ES-I3 (cell line): ENCODE results near the gene TMEM100.
A peak's percentile ranks its signal among the peaks of the same experiment; 100 is the strongest.

ENCODE experiments used
- H3K36me3 ChIP-seq: 2 replicates; pipeline ENCODE4 v1.6.1; 2013; ENCODE audit warnings: mild to moderate bottlenecking, low read length, control low read depth, moderate library complexity; ENCODE audit not compliant: insufficient read depth
- H3K4me1 ChIP-seq: 2 replicates; pipeline ENCODE4 v1.6.1; 2013; ENCODE audit warnings: mild to moderate bottlenecking, control low read depth, low read length; ENCODE audit not compliant: insufficient read depth
- H3K9ac ChIP-seq: 2 replicates; pipeline ENCODE4 v1.6.1; 2013; ENCODE audit warnings: low read depth, mild to moderate bottlenecking, low read length, moderate library complexity
- H3K9me3 ChIP-seq: 2 replicates; pipeline ENCODE4 v1.6.1; 2013; ENCODE audit warnings: mild to moderate bottlenecking, low read length, moderate library complexity; ENCODE audit not compliant: control insufficient read depth, insufficient read depth

Gene TMEM100

DNA sequence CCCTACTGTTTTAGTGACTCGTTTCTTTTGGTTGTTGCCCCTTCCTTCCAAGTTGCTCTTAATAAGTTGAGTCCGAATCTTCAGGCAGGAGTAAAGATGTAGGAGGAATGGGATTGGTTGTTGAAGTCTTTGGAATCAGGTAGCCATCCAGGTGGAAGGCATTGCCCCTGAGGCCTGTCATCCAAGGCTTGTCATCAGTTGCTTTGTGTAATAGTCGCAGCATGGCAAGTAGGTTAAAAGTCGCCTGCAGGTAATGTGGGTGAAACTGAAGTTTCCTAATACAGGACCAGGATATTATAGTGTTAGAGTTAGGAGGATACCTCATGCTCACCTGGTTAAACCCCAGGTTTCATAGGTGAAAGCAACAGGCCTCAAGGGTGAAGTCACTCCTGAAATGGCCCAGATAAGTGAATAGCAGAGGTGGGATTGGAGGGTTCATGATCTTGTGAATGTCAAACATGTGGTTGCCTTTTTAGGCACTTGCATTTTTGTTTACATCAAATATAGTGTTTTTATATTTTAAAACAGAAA, 29.1 kb upstream of the TMEM100 start:
- H3K9ac ChIP-seq = peak overlapping the region; percentile 88; the same call in 1 of the 2 replicates
- H3K4me1 ChIP-seq = peaks cover 8% of the 10 kb centered on the region; the same call in 1 of the 2 replicates
- H3K9me3 ChIP-seq = no peaks in the 10 kb centered on the region
- no peaks in the 10 kb centered on the region; the same call in 1 of the 2 replicates for H3K36me3 ChIP-seq

DNA sequence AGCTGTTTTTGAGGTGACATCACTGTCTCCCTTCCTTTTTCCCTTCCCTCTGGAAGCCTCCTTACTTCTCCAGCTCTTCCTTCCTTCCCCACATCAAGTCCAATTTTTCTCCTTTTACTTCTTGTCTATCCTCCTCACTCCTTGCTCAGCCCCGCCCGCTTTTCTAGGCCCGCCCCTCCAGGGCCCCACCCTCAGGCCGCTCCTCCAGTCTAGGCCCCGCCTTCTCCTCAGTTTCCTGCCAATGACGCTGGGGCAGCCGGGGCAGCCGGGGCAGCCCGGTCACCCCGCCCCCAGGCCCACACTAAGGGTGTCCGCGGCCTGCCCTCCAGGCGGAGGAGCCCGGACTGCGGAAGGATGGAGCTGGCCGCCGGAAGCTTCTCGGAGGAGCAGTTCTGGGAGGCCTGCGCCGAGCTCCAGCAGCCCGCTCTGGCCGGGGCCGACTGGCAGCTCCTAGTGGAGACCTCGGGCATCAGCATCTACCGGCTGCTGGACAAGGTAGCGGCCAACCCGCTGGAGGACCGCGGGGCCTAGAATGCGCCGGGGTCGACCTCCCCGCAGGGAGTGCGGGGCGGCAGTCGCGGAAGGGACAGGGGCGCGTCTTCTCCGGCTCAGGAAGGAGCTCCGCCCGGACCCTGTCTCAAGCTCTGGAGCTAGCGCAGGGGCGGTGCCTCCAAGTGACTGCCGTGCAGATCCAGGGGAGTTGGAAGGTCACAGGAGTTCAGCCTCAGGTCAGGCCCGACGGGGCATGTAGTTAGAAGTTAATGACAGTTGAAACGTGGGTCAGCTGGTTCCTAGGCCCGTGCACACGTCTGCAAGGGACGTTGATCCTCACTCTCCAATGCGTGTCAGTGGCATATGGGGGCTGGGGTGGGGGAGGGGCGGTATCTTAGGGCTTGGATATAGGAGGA, 28.3 kb upstream of the TMEM100 start, which contains the start of gene PCTP:
TSS of gene PCTP (plus strand) at position 302 of the 908 bp plus-strand sequence. CDS start at position 355, 53 bp downstream.
- peaks cover 8% of the 10 kb centered on the region; the same call in 1 of the 2 replicates for H3K4me1 ChIP-seq
- H3K9ac ChIP-seq = peak within 1 kb of the TSS; percentile 88
- no peaks in the 10 kb centered on the region for H3K9me3 ChIP-seq
- H3K36me3 ChIP-seq = no peaks in the 10 kb centered on the region; the same call in 1 of the 2 replicates

DNA sequence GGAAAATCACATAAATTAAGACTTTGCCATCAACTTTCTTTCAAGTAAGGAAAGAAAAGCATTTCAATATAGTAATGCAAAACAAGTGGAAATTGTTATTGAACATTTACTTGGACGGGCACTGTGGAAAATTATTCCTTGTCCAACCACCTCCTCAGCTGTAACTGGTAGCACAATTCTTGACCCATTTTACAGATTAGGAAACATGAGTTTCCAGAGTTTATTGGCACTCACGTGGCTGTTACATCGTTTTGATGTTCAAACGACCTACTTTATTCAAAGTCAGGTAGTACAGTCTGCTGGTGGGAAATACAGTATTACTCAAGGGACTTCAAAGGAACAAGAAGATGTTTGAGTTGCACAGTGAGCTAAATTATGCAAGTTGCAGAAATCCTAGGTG, 27.3 kb upstream of the TMEM100 start:
- H3K4me1 ChIP-seq = peaks cover 8% of the 10 kb centered on the region; the same call in 1 of the 2 replicates
- H3K36me3 ChIP-seq = no peaks in the 10 kb centered on the region; the same call in 1 of the 2 replicates

GRCh38 chr17:55748841-55749240, 26.2 kb upstream of the TMEM100 start:
- no peaks in the 10 kb centered on the region for H3K36me3 ChIP-seq
- peaks cover 8% of the 10 kb centered on the region; the same call in 1 of the 2 replicates for H3K4me1 ChIP-seq

More for the DNA sequence above, 27.3 kb upstream of the TMEM100 start:
- Histone ChIP-seq H3K9ac (no peak overlapping the region), H3K9me3 (no peaks in the 10 kb centered on the region)

GRCh38 chr17:55747209-55747608, 24.5 kb upstream of the TMEM100 start:
- H3K9me3 ChIP-seq = no peaks in the 10 kb centered on the region
- H3K36me3 ChIP-seq = no peaks in the 10 kb centered on the region
- H3K9ac ChIP-seq = no peak overlapping the region
- H3K4me1 ChIP-seq = peaks cover 8% of the 10 kb centered on the region; the same call in 1 of the 2 replicates

More at GRCh38 chr17:55748841-55749240, 26.2 kb upstream of the TMEM100 start:
- Histone ChIP-seq H3K9me3 (no peaks in the 10 kb centered on the region), H3K9ac (no peak overlapping the region)

- H3K9me3 ChIP-seq = no peaks in the 10 kb centered on the region
- no peaks in the 10 kb centered on the region for H3K36me3 ChIP-seq
- H3K4me1 ChIP-seq = 0 out of 2 replicates have a peak, but pooled peaks cover 2% of the 10 kb centered on the region
- H3K9ac ChIP-seq = no peak overlapping the region
Measured at GRCh38 chr17:55746466-55746865, 23.8 kb upstream of the TMEM100 start.

- Histone ChIP-seq H3K36me3 (no peaks in the 10 kb centered on the region), H3K4me1 (no peaks in the 10 kb centered on the region), H3K9ac (no peak overlapping the region), H3K9me3 (no peaks in the 10 kb centered on the region)
Measured at GRCh38 chr17:55745258-55745657, 22.6 kb upstream of the TMEM100 start.

GRCh38 chr17:55743103-55743679, 20.5 kb upstream of the TMEM100 start:
- Histone ChIP-seq H3K9ac (no peak overlapping the region), H3K4me1 (no peaks in the 10 kb centered on the region), H3K36me3 (no peaks in the 10 kb centered on the region), H3K9me3 (no peaks in the 10 kb centered on the region)

GRCh38 chr17:55742272-55743102, 19.8 kb upstream of the TMEM100 start:
- Histone ChIP-seq H3K4me1 (no peaks in the 10 kb centered on the region), H3K36me3 (no peaks in the 10 kb centered on the region), H3K9ac (no peak overlapping the region), H3K9me3 (no peaks in the 10 kb centered on the region)

DNA sequence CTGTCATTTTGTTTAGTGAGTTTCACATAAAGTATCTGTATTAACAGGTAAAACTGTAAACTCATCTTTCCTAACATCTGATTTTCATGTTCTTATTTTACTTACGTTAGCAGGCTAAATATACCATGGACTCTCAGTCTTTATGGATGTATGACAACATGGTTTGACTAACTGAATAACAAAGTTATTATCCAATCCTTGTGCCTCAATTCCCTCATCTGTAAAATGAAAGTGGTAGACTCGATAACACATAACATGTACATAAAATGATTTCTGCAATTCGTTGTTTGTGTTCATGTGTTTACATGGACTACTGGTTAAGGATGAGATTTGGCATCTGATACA, 18.7 kb upstream of the TMEM100 start:
- H3K9ac ChIP-seq = no peak overlapping the region
- no peaks in the 10 kb centered on the region for H3K9me3 ChIP-seq
- H3K36me3 ChIP-seq = no peaks in the 10 kb centered on the region
- H3K4me1 ChIP-seq = no peaks in the 10 kb centered on the region

DNA sequence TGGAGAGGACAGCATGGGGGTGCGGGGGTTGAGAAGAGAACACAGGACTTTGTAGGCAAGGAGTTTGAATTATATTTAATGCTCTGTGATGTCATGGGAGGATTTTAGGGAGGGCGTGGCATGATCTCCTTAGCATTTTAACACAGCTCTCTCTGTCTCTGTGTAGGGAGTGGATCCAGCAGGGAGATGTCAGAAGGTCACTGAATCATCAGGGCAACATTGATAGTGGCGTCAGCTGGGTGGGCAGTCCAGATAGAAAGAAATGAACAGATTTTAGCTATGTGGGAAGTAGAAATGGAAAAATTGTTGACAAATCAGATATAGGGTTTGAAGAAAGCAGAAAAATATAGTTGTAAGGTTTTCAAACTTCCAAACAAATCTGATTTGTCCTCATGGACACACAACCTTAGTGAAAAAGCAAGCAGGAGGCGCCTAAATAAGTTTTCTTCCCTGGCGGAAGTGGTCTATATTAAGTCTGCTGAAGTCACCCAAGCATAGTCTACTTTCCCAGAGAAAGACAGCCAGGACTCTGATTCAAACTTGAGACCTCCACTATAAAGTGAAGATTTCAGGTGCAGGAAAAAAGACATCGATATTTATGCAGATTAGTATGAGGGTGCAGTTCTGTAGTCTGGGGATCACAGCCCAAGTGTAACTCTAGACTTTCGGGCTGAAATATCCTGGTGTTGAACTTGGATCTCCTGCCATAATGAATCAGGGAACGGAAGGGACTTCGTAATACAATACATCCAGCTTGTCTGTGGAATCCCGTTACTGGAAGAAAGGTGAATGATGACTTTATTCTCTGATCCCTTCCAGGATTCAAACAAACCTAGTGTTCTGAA, 18.1 kb upstream of the TMEM100 start:
- Histone ChIP-seq H3K4me1 (no peaks in the 10 kb centered on the region), H3K9me3 (no peaks in the 10 kb centered on the region), H3K36me3 (no peaks in the 10 kb centered on the region), H3K9ac (no peak overlapping the region)

DNA sequence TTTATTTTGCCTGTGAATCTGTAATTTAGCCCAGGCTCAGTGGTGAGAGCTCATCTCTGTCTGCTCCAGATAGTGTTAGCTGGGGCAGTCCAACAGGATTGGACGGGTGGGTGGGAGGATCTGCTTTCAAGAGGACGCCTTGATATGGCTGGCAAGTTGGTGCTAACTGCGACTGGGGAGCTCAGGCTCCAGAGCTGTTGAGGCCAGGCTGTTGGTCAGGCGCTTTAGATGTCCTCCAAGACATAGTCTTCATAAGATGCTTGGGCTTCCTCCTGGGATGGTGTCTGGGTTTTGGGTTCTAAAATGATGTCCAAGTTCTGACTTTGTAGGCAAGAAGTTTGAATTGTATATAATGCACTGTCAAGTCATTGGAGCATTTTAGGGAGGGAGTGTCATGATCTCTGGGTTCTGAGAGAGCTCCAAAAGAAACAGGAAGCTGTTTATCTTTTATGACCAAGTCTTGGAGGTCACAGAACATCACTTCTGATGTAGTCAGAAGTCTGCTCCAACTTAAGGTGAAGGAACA, 15.4 kb upstream of the TMEM100 start:
- peaks cover 7% of the 10 kb centered on the region for H3K4me1 ChIP-seq

GRCh38 chr17:55735731-55736405, 13.2 kb upstream of the TMEM100 start:
- Histone ChIP-seq H3K36me3 (no peaks in the 10 kb centered on the region), H3K4me1 (peaks cover 27% of the 10 kb centered on the region), H3K9ac (no peak overlapping the region), H3K9me3 (no peaks in the 10 kb centered on the region)

More for the DNA sequence above, 15.4 kb upstream of the TMEM100 start:
- H3K36me3 ChIP-seq = no peaks in the 10 kb centered on the region
- no peaks in the 10 kb centered on the region for H3K9me3 ChIP-seq
- H3K9ac ChIP-seq = no peak overlapping the region
